Endothelial cell (in vitro differentiated cells): ENCODE measurements around the gene SPCS1. TPM values are rescaled to one million over a fixed set of nuclear protein-coding genes. Genes with fewer than 3 reads are reported as not detected.
A peak's percentile ranks its signal among the peaks of the same experiment; 100 is the strongest.

Experiments used
- DNase-seq: peaks from one replicate; pipeline ENCODE4 v3.0.0; 2021; ENCODE audit warnings: low spot score
- H3K27ac Mint-ChIP-seq: one replicate; pipeline ENCODE4 v1.8.0; 2021; ENCODE audit warnings: mixed read lengths, inconsistent platforms; ENCODE audit not compliant: unreplicated experiment
- H3K27me3 Mint-ChIP-seq: one replicate; pipeline ENCODE4 v1.8.0; 2021; ENCODE audit warnings: mild to moderate bottlenecking, moderate library complexity, mixed read lengths, inconsistent platforms; ENCODE audit not compliant: unreplicated experiment
- H3K36me3 Mint-ChIP-seq: one replicate; pipeline ENCODE4 v1.8.0; 2021; ENCODE audit warnings: mild to moderate bottlenecking, low read depth, mixed read lengths, inconsistent platforms; ENCODE audit not compliant: unreplicated experiment
- H3K4me1 Mint-ChIP-seq: one replicate; pipeline ENCODE4 v1.8.0; 2021; ENCODE audit warnings: mild to moderate bottlenecking, mixed read lengths, inconsistent platforms; ENCODE audit not compliant: unreplicated experiment
- H3K4me3 Mint-ChIP-seq: one replicate; pipeline ENCODE4 v1.8.0; 2021; ENCODE audit warnings: mild to moderate bottlenecking, mixed read lengths, inconsistent platforms; ENCODE audit not compliant: unreplicated experiment
- H3K9me3 Mint-ChIP-seq: one replicate; pipeline ENCODE4 v1.8.0; 2021; ENCODE audit warnings: mixed read lengths, inconsistent platforms; ENCODE audit not compliant: unreplicated experiment
- CTCF ChIP-seq: fragments of 200-600 bp; sonication (generic); IDR thresholded peaks from one replicate; pipeline ENCODE4 v1.5.0; 2021; ENCODE audit warnings: antibody characterized with exemption; ENCODE audit not compliant: unreplicated experiment
- total RNA-seq: library from RNA; stranded (reverse); fragmentation: NEBNext Ultra II Directional; extraction: Animal tissue kit (Norgen Biotek cat#: 25700); gene quantifications from one replicate; pipeline ENCODE4 v1.2.1, GENCODE V29; 2021; ENCODE audit not compliant: unreplicated experiment

Gene SPCS1
- total RNA-seq, 1 donor from 2014 or later: 83.9 TPM

- no peak overlapping the region for H3K27ac Mint-ChIP-seq
- no peaks in the 10 kb centered on the region for H3K9me3 Mint-ChIP-seq
- peaks cover 6% of the 10 kb centered on the region for H3K36me3 Mint-ChIP-seq
- TF ChIP-seq CTCF: no peak
- no peaks in the 10 kb centered on the region for H3K27me3 Mint-ChIP-seq
- peaks cover 6% of the 10 kb centered on the region for H3K4me1 Mint-ChIP-seq
- no peak for DNase-seq
- H3K4me3 Mint-ChIP-seq: no peak overlapping the region
Measured at GRCh38 chr3:52712291-52713212, 6.6 kb downstream of the SPCS1 start.

- Mint-ChIP-seq H3K27ac (no peak overlapping the region), H3K27me3 (no peaks in the 10 kb centered on the region), H3K9me3 (no peaks in the 10 kb centered on the region), H3K4me1 (peaks cover 2% of the 10 kb centered on the region), H3K4me3 (no peak overlapping the region), H3K36me3 (peaks cover 7% of the 10 kb centered on the region)
- DNase-seq: peak; percentile 52
- no peak for TF ChIP-seq CTCF
Measured at GRCh38 chr3:52714335-52715302, 8.7 kb downstream of the SPCS1 start.

GRCh38 chr3:52715714-52716305, 9.9 kb downstream of the SPCS1 start:
- H3K27ac Mint-ChIP-seq: no peak overlapping the region
- DNase-seq: no peak

GRCh38 chr3:52719618-52720017, 13.7 kb downstream of the SPCS1 start:
- H3K4me1 Mint-ChIP-seq: peaks cover 6% of the 10 kb centered on the region
- H3K9me3 Mint-ChIP-seq: no peaks in the 10 kb centered on the region
- no peak for TF ChIP-seq CTCF
- H3K27me3 Mint-ChIP-seq: peaks cover 2% of the 10 kb centered on the region
- no peak overlapping the region for H3K4me3 Mint-ChIP-seq
- H3K36me3 Mint-ChIP-seq: peaks cover 13% of the 10 kb centered on the region
- H3K27ac Mint-ChIP-seq: no peak overlapping the region
- no peak for DNase-seq

More at GRCh38 chr3:52715714-52716305, 9.9 kb downstream of the SPCS1 start:
- no peak for TF ChIP-seq CTCF
- Mint-ChIP-seq H3K9me3 (no peaks in the 10 kb centered on the region), H3K4me1 (peaks cover 4% of the 10 kb centered on the region), H3K27me3 (no peaks in the 10 kb centered on the region), H3K36me3 (peaks cover 9% of the 10 kb centered on the region), H3K4me3 (no peak overlapping the region)
